ENCODE data around the gene AKAP9.
"Not testable (repeated sequence)": the region's sequence is repeated elsewhere in the genome, so short reads cannot be mapped to it uniquely, and the experiment has no call there.

Gene AKAP9

DNA sequence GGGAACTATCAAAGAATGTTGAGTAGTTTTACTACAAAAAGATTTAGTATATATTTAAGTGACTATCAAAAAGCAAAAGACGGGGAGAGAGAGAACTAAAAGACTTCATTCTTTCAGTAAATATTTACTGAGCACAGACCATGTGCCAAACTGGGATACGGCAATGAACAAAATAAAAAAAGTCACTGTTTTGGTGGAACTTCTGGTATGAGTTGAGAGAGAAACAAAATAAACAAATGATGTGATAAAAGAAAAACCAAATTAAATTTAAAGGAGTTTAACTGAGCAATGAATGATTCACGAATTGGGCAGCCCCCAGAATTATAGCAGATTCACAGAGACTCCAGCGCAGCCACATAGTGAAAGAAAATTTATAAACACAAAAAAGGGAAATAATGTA is 17.8 kb upstream of the AKAP9 start:
- DNase-seq (ENCODE audit: extremely low read depth, low read depth) = no peak
- TF ChIP-seq, protein P1, sequence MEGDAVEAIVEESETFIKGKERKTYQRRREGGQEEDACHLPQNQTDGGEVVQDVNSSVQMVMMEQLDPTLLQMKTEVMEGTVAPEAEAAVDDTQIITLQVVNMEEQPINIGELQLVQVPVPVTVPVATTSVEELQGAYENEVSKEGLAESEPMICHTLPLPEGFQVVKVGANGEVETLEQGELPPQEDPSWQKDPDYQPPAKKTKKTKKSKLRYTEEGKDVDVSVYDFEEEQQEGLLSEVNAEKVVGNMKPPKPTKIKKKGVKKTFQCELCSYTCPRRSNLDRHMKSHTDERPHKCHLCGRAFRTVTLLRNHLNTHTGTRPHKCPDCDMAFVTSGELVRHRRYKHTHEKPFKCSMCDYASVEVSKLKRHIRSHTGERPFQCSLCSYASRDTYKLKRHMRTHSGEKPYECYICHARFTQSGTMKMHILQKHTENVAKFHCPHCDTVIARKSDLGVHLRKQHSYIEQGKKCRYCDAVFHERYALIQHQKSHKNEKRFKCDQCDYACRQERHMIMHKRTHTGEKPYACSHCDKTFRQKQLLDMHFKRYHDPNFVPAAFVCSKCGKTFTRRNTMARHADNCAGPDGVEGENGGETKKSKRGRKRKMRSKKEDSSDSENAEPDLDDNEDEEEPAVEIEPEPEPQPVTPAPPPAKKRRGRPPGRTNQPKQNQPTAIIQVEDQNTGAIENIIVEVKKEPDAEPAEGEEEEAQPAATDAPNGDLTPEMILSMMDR (IDR thresholded peaks at IDR 0.05; ENCODE audit: low read depth, low read length) = no peak

DNA sequence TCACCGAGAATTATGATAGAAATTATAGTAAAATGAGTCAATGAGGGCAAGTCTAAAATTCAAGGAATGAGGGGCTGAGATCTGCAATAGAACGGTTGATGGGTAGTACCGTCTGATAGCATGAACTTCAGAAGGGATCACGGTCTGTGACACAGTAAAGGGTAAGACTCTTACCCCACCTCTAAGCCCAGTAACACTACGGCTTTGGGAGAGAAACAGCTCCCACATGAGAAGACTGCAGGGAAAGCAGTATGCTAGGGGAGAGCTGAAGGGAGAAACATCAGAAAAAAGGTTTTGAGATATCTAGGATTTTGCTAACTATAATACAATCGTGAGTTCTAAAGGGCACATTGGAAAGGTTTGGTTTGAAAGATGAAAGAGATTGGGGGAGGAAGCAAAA is 12.8 kb upstream of the AKAP9 start:
- DNase-seq (ENCODE audit: extremely low read depth, low read depth) = no peak
- TF ChIP-seq, protein P1 (IDR thresholded peaks at IDR 0.05; ENCODE audit: low read depth, low read length) = no peak

DNA sequence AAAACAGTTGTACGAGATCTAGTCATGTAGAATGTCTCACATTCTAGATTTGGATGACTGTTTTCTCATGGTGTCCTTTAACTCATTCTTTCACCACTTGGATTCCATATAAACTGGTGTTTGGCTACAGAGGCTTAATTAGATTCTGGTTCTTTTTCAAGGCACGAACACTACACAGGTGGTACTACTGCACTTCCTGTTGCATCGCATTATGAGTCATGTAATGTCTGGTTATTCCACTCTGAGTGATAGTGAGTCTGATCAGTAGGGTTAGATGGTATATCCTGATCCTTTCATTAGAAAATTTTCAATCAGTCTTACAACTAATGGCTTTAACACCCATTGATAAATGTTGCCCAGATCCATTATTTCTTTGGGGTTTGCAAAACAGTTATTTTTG is 11.2 kb upstream of the AKAP9 start:
- no peak for DNase-seq (ENCODE audit: extremely low read depth, low read depth)
- TF ChIP-seq, protein P1 (IDR thresholded peaks at IDR 0.05; ENCODE audit: low read depth, low read length) = no peak

DNA sequence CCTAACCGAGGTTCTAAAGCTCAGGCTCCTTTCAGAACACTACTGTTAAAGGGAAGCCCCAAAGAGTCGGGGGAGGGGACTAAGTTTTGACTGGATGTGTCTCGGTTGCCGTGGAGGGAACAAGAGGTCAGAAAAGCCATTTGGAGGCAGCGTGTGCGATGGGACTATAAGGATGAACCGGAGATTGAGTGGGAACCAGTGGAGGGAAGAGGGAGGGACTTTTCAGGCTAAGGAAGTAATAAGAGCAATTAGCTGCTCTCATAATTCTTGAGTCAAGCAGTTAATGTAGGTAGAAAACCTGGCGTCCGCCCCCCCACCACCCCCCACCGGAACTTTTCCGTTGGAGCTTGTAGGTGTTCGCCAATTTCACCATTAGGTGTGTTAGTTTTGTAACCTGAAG is 491 bp upstream of the AKAP9 start:
- DNase-seq (ENCODE audit: extremely low read depth, low read depth) = no peak
- TF ChIP-seq, protein P1 (IDR thresholded peaks at IDR 0.05; ENCODE audit: low read depth, low read length) = no peak

DNA sequence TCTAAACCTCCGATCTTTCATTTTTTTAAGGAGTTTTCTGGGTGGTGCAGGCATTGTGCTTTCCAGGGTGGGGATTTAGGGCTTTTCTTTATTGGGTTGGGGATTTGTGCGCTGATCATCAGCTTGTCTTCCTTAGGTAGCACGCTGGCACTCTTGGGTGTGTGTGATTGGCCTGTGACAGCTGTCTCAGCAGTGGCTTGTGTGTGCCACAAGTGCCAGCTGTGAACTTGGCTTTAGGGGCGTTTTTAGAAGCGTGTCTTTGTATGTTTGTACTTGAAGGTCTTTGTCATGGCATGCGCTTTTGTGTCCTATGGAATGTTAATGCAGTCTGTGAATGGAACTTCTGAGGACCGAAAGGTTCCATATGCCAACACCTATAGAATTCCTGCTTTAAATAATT is 788 bp downstream of the AKAP9 start:
- no peak for DNase-seq (ENCODE audit: extremely low read depth, low read depth)
- TF ChIP-seq, protein P1 (IDR thresholded peaks at IDR 0.05; ENCODE audit: low read depth, low read length) = no peak

DNA sequence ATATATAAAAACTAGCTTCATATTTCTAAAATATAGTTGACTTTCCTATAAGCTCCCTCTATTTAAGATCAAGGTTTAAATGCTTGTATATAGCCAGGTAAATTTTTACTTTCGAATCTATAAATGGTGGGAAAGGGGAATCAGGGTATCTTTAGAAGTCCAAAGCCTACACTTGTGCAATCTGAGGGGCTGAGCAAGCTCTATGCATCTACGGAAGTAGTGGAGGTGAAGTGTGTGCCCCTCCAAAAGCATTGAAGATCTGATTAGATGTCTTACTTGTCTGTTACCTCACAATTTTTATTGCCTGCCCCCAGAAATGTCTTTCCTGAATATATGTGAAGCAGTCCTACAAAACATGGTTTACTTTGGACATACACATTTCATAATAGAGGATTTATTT is 1.6 kb downstream of the AKAP9 start:
- TF ChIP-seq, protein P1 (IDR thresholded peaks at IDR 0.05; ENCODE audit: low read depth, low read length) = no peak
- DNase-seq (ENCODE audit: extremely low read depth, low read depth) = no peak

DNA sequence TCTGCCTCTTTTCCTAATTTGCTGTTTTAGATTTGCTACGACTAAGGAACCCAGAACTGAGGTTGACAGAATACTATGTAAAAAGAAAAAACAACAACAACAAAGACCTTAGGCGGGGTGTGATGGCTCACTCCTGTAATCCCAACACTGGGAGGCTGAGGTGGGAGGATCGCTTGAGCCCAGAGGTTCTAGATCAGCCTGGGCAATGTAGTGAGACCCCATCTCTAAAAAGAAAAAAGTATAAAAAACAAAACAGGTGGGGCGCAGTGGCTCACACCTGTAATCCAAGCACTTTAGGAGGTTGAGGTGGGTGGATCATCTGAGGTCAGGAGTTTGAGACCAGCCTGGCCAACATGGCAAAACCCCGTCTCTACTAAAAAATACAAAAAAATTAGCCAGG is 4.3 kb downstream of the AKAP9 start:
- DNase-seq (ENCODE audit: extremely low read depth, low read depth) = not testable (repeated sequence)

DNA sequence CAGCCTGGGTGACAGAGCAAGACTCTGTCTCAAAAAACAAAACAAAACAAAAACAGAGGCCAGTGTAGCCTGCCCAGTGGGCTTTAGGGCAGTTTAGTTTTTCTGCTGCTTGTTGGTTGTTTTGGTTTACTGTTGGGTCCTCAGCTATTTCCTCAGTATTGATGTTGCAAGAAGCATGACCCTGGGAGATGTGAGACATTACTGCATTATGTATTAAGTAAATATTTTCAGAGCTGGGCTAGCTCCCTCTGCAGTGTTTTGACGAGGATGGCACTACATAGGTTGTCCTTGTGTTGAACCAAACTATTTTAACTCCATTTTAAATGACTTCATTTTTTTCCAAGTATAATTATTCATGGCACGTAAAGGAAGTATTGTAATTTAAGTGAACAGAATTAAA is 4.8 kb downstream of the AKAP9 start:
- peak; percentile 44 for DNase-seq (ENCODE audit: extremely low read depth, low read depth)

More for the DNA sequence above, 4.8 kb downstream of the AKAP9 start:
- TF ChIP-seq, protein P1 (IDR thresholded peaks at IDR 0.05; ENCODE audit: low read depth, low read length) = peak; percentile 32
